Mesenchymal stem cell (in vitro differentiated cells and primary cell): ENCODE data around the gene ARHGAP19.

Experiments
- DNase-seq: peaks from one replicate; pipeline ENCODE4 v3.0.0-alpha.2; 2013
- H2AFZ ChIP-seq: one replicate; pipeline ENCODE4 v1.6.1; 2013; ENCODE audit warnings: low read depth, mild to moderate bottlenecking, control low read depth, inconsistent platforms, low read length, moderate library complexity
- H2AK5ac ChIP-seq: 2 replicates; pipeline ENCODE4 v1.6.1; 2013; ENCODE audit warnings: low read length, moderate library complexity, mild to moderate bottlenecking, inconsistent platforms; ENCODE audit not compliant: severe bottlenecking
- H2BK120ac ChIP-seq: one replicate; pipeline ENCODE4 v1.6.1; 2013; ENCODE audit warnings: low read depth, mild to moderate bottlenecking, inconsistent platforms, low read length, moderate library complexity
- H2BK12ac ChIP-seq, 2 experiments: one replicate each; pipeline ENCODE4 v1.6.1; 2013; ENCODE audit warnings: inconsistent platforms in 2 of 2, low read length in 2 of 2, mild to moderate bottlenecking in 2 of 2, moderate library complexity in 2 of 2, control low read depth in 1 of 2
- H2BK15ac ChIP-seq: one replicate; pipeline ENCODE4 v1.6.1; 2013; ENCODE audit warnings: mild to moderate bottlenecking, low read depth, inconsistent platforms; ENCODE audit not compliant: poor library complexity, severe bottlenecking
- H2BK5ac ChIP-seq: 2 replicates; pipeline ENCODE4 v1.6.1; 2013; ENCODE audit warnings: low read depth, mild to moderate bottlenecking, low read length, control low read depth, inconsistent platforms; ENCODE audit not compliant: poor library complexity, severe bottlenecking
- H3K14ac ChIP-seq, 2 experiments: one replicate each; pipeline ENCODE4 v1.6.1; 2013; ENCODE audit warnings: inconsistent platforms in 2 of 2, low read length in 2 of 2, control low read depth in 1 of 2, mild to moderate bottlenecking in 1 of 2, moderate library complexity in 1 of 2
- H3K18ac ChIP-seq, 2 experiments: one replicate each; pipeline ENCODE4 v1.6.1; 2013; ENCODE audit warnings: inconsistent platforms in 2 of 2, low read length in 2 of 2, control low read depth in 1 of 2, low read depth in 1 of 2, mild to moderate bottlenecking in 1 of 2
- H3K23ac ChIP-seq, 2 experiments: one replicate each; pipeline ENCODE4 v1.6.1; 2013; ENCODE audit warnings: inconsistent platforms in 2 of 2, low read length in 2 of 2, mild to moderate bottlenecking in 2 of 2, moderate library complexity in 2 of 2, control low read depth in 1 of 2
- H3K27ac ChIP-seq: 2 replicates; pipeline ENCODE4 v1.5.1; 2013; ENCODE audit warnings: mild to moderate bottlenecking, moderate library complexity, low read length, control low read depth, inconsistent platforms; ENCODE audit not compliant: poor library complexity, severe bottlenecking
- H3K27me3 ChIP-seq, 2 experiments: 2 replicates each; pipeline versions ENCODE4 v1.6.1 to v1.7.0; 2013; ENCODE audit warnings: low read length in 2 of 2, mild to moderate bottlenecking in 2 of 2, moderate library complexity in 2 of 2, control low read depth in 1 of 2, inconsistent platforms in 1 of 2; ENCODE audit not compliant: control insufficient read depth in 1 of 2, insufficient read depth in 1 of 2
- H3K36me3 ChIP-seq, 2 experiments: 2 replicates each; pipeline versions ENCODE4 v1.6.1 to v1.7.0; 2013; ENCODE audit warnings: low read length in 2 of 2, control low read depth in 1 of 2, inconsistent platforms in 1 of 2, low read depth in 1 of 2, mild to moderate bottlenecking in 1 of 2; ENCODE audit not compliant: insufficient read depth in 2 of 2, control insufficient read depth in 1 of 2
- H3K4ac ChIP-seq, 2 experiments: one replicate each; pipeline ENCODE4 v1.6.1; 2013; ENCODE audit warnings: inconsistent platforms in 2 of 2, low read length in 2 of 2, mild to moderate bottlenecking in 2 of 2, moderate library complexity in 2 of 2, control low read depth in 1 of 2, low read depth in 1 of 2
- H3K4me1 ChIP-seq: 2 replicates; pipeline ENCODE4 v1.6.1; 2013; ENCODE audit warnings: low read depth, low read length, control low read depth; ENCODE audit not compliant: control insufficient read depth, insufficient read depth
- H3K4me2 ChIP-seq: 2 replicates; pipeline ENCODE4 v1.6.1; 2013; ENCODE audit warnings: low read length, mild to moderate bottlenecking, inconsistent platforms; ENCODE audit not compliant: poor library complexity, severe bottlenecking
- H3K4me3 ChIP-seq, 2 experiments: 2 replicates each; pipeline versions ENCODE4 v1.5.1 to v1.7.0; 2013; ENCODE audit warnings: low read length in 2 of 2, mild to moderate bottlenecking in 2 of 2, control low read depth in 1 of 2, low read depth in 1 of 2; ENCODE audit not compliant: insufficient read depth in 1 of 2
- H3K79me1 ChIP-seq: replicated peaks from 2 replicates; pipeline ENCODE4 v1.6.1; 2013; ENCODE audit warnings: mild to moderate bottlenecking, control low read depth, low read length, inconsistent platforms; ENCODE audit not compliant: poor library complexity, severe bottlenecking
- H3K9ac ChIP-seq: 2 replicates; pipeline ENCODE4 v1.7.0; 2013; ENCODE audit warnings: mild to moderate bottlenecking, low read length, moderate library complexity
- H3K9me3 ChIP-seq: 2 replicates; pipeline ENCODE4 v1.7.0; 2013; ENCODE audit warnings: mild to moderate bottlenecking, low read length; ENCODE audit not compliant: control insufficient read depth
- H4K8ac ChIP-seq: one replicate; pipeline ENCODE4 v1.6.1; 2013; ENCODE audit warnings: inconsistent platforms, mild to moderate bottlenecking, low read length, moderate library complexity
- H4K91ac ChIP-seq: one replicate; pipeline ENCODE4 v1.6.1; 2013; ENCODE audit warnings: mild to moderate bottlenecking, low read length, inconsistent platforms
- WGBS: methylation state at CpG from one replicate; pipeline ENCODE4 v1.1.7; 2013; ENCODE audit warnings: mixed read lengths; 5-methylcytosine and 5-hydroxymethylcytosine counted together

Gene ARHGAP19

GRCh38 chr10:97211229-97211628, 81.2 kb downstream of the ARHGAP19 start:
- Histone ChIP-seq H3K36me3 (no peaks in the 10 kb centered on the region), H2BK120ac (no peak overlapping the region), H3K4ac (no peak overlapping the region), H4K8ac (no peak overlapping the region), H4K91ac (no peak overlapping the region), H3K23ac (no peak overlapping the region), H3K18ac (no peak overlapping the region), H3K9me3 (no peaks in the 10 kb centered on the region), H3K4me3 (no peak overlapping the region), H3K79me1 (no peaks in the 10 kb centered on the region), H2BK12ac (no peak overlapping the region), H3K4me1 (no peaks in the 10 kb centered on the region), H3K9ac (no peak overlapping the region), H2AK5ac (no peak overlapping the region), H3K14ac (no peak overlapping the region), H3K27ac (no peak overlapping the region), H2AFZ (no peak overlapping the region), H2BK5ac (no peak overlapping the region), H3K27me3 (peaks cover 17 to 24% of the 10 kb centered on the region in 2 experiments), H3K4me2 (no peak overlapping the region), H2BK15ac (no peak overlapping the region)
- 95% methylated on average over 9 of the region's 9 CpGs for WGBS
- no peak for DNase-seq

GRCh38 chr10:97210543-97210960, 81.9 kb downstream of the ARHGAP19 start:
- Histone ChIP-seq H2AK5ac (no peak overlapping the region), H3K36me3 (no peaks in the 10 kb centered on the region), H2BK5ac (no peak overlapping the region), H3K18ac (no peak overlapping the region), H2BK15ac (no peak overlapping the region), H3K4ac (no peak overlapping the region), H2AFZ (no peak overlapping the region), H3K27ac (no peak overlapping the region), H3K23ac (no peak overlapping the region), H2BK12ac (no peak overlapping the region), H3K4me1 (no peaks in the 10 kb centered on the region), H3K27me3 (peaks cover 17 to 25% of the 10 kb centered on the region in 2 experiments), H3K4me2 (no peak overlapping the region), H2BK120ac (no peak overlapping the region), H3K79me1 (no peaks in the 10 kb centered on the region), H3K9ac (no peak overlapping the region), H4K8ac (no peak overlapping the region), H4K91ac (no peak overlapping the region), H3K4me3 (no peak overlapping the region), H3K14ac (no peak overlapping the region), H3K9me3 (no peaks in the 10 kb centered on the region)
- DNase-seq: peak; percentile 71
- 21% methylated on average over 5 of the region's 8 CpGs for WGBS

- Histone ChIP-seq H3K23ac (no peak overlapping the region), H3K4me1 (no peaks in the 10 kb centered on the region), H3K4me2 (no peak overlapping the region), H3K79me1 (no peaks in the 10 kb centered on the region), H3K27ac (no peak overlapping the region), H3K4ac (no peak overlapping the region), H2BK5ac (no peak overlapping the region), H2BK12ac (no peak overlapping the region), H3K9me3 (no peaks in the 10 kb centered on the region), H3K36me3 (no peaks in the 10 kb centered on the region), H3K27me3 (peaks cover 23 to 30% of the 10 kb centered on the region in 2 experiments), H4K8ac (no peak overlapping the region), H2BK120ac (no peak overlapping the region), H3K9ac (no peak overlapping the region), H3K14ac (no peak overlapping the region), H3K4me3 (no peak overlapping the region), H2AFZ (no peak overlapping the region), H2AK5ac (no peak overlapping the region), H3K18ac (no peak overlapping the region), H2BK15ac (no peak overlapping the region), H4K91ac (no peak overlapping the region)
- DNase-seq: no peak
- 67% methylated on average over 7 of the region's 7 CpGs for WGBS
Observed at GRCh38 chr10:97207756-97208346, 84.6 kb downstream of the ARHGAP19 start.

- Histone ChIP-seq H3K4me3 (no peak overlapping the region), H3K27me3 (peaks cover 25 to 30% of the 10 kb centered on the region in 2 experiments), H2BK120ac (no peak overlapping the region), H3K79me1 (no peaks in the 10 kb centered on the region), H3K36me3 (no peaks in the 10 kb centered on the region), H3K4ac (no peak overlapping the region), H3K14ac (no peak overlapping the region), H2BK12ac (no peak overlapping the region), H3K4me2 (no peak overlapping the region), H4K8ac (no peak overlapping the region), H3K23ac (no peak overlapping the region), H3K4me1 (no peaks in the 10 kb centered on the region), H2AK5ac (no peak overlapping the region), H2AFZ (no peak overlapping the region), H2BK5ac (no peak overlapping the region), H3K9me3 (no peaks in the 10 kb centered on the region), H2BK15ac (no peak overlapping the region), H4K91ac (no peak overlapping the region), H3K9ac (no peak overlapping the region), H3K27ac (no peak overlapping the region), H3K18ac (no peak overlapping the region)
- DNase-seq: no peak
- 89% methylated on average over 6 of the region's 6 CpGs for WGBS
Observed at GRCh38 chr10:97207131-97207530, 85.3 kb downstream of the ARHGAP19 start.
